Measurements from ENCODE around the gene AGMO.

The AGMO gene

DNA sequence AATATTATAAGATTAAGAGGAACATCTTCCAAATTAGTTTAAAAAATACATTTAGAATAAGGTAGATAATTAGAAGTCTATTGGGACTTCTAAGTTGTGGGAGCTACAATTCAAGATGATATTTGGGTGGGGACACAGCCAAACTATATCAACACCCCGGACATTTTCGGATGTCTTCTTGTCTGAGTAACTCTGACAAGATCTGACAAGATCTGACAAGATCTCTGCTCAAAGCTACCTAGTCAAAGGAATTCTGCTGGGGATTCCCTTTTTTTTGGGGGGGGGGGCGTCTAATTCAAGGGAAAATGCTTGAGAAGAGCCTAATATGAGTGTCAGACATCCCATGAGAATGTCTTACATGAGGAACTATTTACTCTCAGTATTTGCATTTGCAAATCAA, 5.2 kb upstream of the AGMO start:
- DNase-seq (ENCODE audit: low read depth) = no peak
- no peak overlapping the region for H3K4me3 ChIP-seq (ENCODE audit: low read depth, low read length)
- TF ChIP-seq, protein P1, sequence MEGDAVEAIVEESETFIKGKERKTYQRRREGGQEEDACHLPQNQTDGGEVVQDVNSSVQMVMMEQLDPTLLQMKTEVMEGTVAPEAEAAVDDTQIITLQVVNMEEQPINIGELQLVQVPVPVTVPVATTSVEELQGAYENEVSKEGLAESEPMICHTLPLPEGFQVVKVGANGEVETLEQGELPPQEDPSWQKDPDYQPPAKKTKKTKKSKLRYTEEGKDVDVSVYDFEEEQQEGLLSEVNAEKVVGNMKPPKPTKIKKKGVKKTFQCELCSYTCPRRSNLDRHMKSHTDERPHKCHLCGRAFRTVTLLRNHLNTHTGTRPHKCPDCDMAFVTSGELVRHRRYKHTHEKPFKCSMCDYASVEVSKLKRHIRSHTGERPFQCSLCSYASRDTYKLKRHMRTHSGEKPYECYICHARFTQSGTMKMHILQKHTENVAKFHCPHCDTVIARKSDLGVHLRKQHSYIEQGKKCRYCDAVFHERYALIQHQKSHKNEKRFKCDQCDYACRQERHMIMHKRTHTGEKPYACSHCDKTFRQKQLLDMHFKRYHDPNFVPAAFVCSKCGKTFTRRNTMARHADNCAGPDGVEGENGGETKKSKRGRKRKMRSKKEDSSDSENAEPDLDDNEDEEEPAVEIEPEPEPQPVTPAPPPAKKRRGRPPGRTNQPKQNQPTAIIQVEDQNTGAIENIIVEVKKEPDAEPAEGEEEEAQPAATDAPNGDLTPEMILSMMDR (IDR thresholded peaks at IDR 0.05; ENCODE audit: insufficient read depth, low read depth, low read length, missing control alignments) = no peak

DNA sequence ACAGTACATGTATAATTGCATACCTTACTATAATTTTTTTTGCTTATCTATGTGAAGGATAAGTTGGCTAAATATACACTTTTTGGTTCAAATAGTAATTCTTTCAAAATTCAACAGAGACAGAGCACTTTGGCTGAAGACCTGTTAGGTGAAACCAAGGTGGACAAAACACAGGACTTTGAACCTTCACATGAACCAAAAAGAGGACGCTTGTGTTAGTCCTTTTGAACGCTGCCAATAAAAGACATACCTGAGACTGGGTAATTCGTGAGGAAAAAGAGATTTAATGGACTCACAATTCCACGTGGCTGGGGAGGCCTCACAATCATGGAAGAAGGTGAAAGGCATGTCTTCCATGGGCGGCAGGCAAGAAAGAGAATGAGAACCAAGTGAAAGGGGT, 4.7 kb upstream of the AGMO start:
- TF ChIP-seq, protein P1 (IDR thresholded peaks at IDR 0.05; ENCODE audit: insufficient read depth, low read depth, low read length, missing control alignments) = no peak
- no peak overlapping the region for H3K4me3 ChIP-seq (ENCODE audit: low read depth, low read length)
- no peak for DNase-seq (ENCODE audit: low read depth)

DNA sequence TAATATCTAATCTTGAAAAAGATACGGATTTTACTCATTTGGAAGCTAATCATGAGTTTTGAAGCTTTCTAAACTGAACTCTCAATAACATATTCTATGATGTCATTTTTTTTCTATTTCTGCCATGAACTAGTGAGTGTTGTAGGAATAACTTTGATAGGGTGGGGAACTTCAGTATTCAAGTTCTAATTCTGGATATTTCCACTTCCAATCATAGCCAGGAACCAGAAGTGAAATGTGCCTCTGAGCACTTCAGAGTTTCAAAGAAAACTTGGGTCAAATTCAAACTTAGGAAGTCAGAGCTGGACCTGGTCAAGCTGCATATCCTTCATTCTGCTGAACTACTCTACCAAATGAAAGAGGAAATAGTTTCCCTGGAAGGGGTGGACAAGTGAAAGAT, 847 bp downstream of the AGMO start:
- no peak for DNase-seq (ENCODE audit: low read depth)
- TF ChIP-seq, protein P1 (IDR thresholded peaks at IDR 0.05; ENCODE audit: insufficient read depth, low read depth, low read length, missing control alignments) = no peak
- no peak overlapping the region for H3K4me3 ChIP-seq (ENCODE audit: low read depth, low read length)

DNA sequence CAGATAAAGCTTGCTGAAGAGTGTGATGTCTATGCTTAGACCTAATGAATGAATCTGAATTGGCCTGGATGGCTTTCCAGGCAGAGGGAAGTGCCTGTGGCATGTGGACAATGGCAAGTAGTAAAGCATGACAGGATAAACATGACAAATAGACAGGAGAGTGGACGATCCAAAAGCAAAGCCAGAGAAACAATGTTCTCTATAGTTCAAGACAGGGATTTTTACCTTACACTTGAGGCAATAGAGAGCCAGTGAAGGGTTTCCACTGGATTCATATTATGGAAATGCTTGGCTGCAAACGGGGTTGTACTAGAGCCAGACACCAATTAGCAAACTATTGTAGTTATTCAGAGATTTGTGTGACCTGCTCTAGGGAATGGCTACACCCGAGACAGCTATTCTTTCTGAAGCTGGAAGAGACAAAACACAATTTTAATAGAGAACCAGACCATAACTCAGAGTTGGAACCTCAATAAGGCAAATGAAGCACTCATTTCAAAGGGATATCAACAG, 2.3 kb downstream of the AGMO start:
- no peak overlapping the region for H3K4me3 ChIP-seq (ENCODE audit: low read depth, low read length)
- TF ChIP-seq, protein P1 (IDR thresholded peaks at IDR 0.05; ENCODE audit: insufficient read depth, low read depth, low read length, missing control alignments) = no peak
- DNase-seq (ENCODE audit: low read depth) = no peak

DNA sequence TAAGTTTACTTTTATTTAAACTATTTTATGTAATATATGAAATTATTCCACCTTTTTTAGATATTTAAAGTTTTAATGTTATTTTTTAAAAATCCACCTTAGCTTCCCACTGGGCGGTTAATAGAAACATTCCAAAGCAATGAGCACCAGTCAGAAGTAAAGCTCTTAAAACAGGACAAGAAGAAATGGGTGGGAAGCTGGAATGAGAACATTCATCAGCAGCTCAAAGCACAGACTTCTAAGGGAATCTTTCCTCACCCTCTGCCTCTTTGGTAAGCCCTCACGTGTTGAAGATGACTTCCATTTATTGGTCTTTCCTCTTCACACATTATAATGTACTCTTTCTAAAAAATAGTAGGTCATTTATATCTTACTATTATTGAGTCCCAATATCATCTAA, 3.1 kb downstream of the AGMO start:
- H3K4me3 ChIP-seq (ENCODE audit: low read depth, low read length) = no peak overlapping the region
- DNase-seq (ENCODE audit: low read depth) = no peak
- TF ChIP-seq, protein P1 (IDR thresholded peaks at IDR 0.05; ENCODE audit: insufficient read depth, low read depth, low read length, missing control alignments) = no peak

DNA sequence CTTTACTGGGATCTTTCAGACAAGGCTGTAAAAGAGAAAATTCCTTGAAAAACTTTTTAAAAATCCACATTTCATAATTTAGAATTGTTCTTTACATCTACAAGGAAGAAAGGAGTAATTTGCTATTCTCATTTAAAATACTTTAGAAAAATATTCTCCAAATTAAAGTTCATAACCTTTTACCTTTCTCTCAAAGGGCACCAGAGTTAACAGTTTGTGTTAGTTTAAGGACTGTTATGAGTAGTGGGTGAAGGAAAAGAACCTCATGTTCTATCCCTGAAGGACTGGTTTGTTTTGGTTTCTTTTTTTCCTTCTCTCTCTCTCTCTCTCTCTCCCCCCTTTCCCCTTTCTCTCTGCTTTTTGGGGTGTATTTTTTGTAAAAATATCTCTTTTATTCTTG, 4.1 kb downstream of the AGMO start:
- no peak for DNase-seq (ENCODE audit: low read depth)
- TF ChIP-seq, protein P1 (IDR thresholded peaks at IDR 0.05; ENCODE audit: insufficient read depth, low read depth, low read length, missing control alignments) = no peak
- H3K4me3 ChIP-seq (ENCODE audit: low read depth, low read length) = no peak overlapping the region

DNA sequence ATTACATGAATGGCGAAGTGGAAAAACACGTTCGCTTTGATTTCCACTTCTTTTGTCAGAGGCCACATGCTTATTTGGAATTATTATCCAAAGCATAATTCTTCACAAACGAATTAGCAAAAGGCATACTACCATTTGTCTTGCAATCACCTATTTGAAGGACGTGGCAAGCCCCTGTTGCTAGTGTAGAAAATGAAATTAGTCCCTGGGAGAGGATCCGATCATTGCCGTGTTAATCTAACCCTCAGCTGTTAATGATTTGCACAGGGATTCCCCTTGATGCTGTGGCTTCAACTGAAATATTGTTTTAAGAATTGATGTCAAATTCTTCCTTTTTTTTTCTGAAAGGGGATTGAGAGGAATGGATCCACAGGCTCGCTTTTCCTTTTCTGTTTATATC, 4.6 kb downstream of the AGMO start:
- TF ChIP-seq, protein P1 (IDR thresholded peaks at IDR 0.05; ENCODE audit: insufficient read depth, low read depth, low read length, missing control alignments) = no peak
- DNase-seq (ENCODE audit: low read depth) = no peak
- no peak overlapping the region for H3K4me3 ChIP-seq (ENCODE audit: low read depth, low read length)
